ENCODE measurements around the gene WDFY3.

WDFY3 gene

GRCh38 chr4:84966382-84967242 lies at the start of gene WDFY3:
TSS of gene WDFY3 (minus strand) at chr4:84966690. CDS start at chr4:84860591, 106,099 bp downstream.
- DNase-seq (ENCODE audit: low read depth), result peak; percentile 89

DNA sequence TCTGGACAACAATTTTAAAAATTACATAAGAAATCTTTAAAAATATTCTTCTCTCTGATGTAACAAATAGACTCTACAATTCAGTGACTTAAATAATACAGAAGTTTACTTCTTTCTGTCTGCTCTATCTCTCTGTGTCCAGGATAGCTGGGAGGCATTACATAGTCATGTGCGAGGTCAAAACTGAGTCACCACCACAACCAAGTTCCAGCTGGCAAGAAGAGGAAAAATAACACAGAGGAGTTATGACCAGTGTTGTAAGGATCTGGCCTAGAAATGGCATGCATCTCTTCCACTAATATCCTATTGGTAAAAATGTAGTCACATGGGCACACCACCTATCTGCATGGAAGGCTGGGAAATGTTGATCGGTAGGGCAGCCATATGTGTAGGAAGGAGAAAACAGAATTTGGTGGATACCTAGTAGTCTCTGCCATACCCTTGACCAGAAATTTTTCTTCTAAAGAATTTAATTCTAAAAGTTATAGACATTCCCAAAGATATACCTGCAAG lies 39.4 kb upstream of the WDFY3 start:
- DNase-seq (ENCODE audit: low read depth), result peak; percentile 85

DNA sequence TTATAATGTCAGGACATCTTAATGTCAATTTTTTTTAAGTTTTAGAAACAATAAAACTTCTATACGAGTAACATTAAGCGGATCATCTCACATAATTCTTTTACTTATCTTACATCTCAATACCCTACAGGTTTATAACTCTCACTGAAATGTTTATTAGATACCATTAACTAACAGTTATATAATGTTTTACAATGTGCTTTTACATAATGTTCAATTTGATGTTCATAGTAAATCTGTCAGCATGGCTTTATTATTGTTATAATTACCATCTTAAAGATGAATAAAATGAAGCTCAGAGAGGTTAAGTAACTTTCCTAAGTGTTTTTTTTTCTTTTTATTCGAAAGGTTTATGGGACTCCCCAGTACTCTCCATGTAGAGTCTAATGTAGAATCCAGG lies 33.9 kb upstream of the WDFY3 start:
- no peak for DNase-seq (ENCODE audit: low read depth)

GRCh38 chr4:84995386-84995785 lies 28.9 kb upstream of the WDFY3 start:
- DNase-seq (ENCODE audit: low read depth), result no peak

- peak; percentile 8 for DNase-seq (ENCODE audit: low read depth)
Measured at GRCh38 chr4:84994280-84994679, 27.8 kb upstream of the WDFY3 start.

- DNase-seq (ENCODE audit: low read depth), result peak; percentile 39
Measured at GRCh38 chr4:84985952-84986351, 19.5 kb upstream of the WDFY3 start.

DNA sequence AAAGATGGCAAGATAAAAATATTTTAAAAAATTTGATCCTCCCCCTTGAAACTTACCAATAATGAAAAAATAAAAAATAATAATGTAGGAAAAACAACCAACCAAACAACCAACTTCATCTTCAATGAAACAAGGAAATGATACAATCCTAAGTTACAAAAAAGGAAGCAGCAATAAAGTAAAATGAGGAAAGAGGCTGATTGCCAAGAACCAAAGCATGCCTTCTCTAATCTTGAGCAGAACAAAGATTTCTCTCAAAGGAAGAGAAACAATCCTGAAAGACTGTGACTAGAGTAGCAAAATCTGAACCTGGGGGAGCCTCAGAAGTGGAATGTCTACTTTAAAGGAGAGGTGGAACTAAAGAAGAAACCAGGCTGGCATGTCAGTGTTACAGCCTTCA lies 10.9 kb upstream of the WDFY3 start:
- DNase-seq (ENCODE audit: low read depth), result no peak

DNA sequence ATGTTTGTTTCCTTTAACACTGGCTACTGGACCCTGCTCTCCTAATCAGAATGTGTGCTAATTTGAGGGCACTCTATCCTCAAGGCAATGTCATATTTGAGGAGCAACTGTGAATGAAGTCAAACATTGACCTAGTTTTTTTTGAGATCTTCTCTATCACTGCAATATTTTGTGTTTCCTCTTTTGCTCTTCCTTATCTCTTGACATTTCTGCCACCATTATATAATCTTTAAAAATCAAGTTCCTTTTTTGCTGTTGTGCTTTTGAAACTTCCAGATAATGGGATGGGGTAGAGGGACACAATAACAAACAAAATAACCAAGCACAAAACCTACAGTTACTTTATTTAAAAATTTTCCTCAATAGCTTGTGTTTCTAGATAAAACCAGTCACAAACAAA lies 7.4 kb upstream of the WDFY3 start:
- DNase-seq (ENCODE audit: low read depth), result no peak

DNA sequence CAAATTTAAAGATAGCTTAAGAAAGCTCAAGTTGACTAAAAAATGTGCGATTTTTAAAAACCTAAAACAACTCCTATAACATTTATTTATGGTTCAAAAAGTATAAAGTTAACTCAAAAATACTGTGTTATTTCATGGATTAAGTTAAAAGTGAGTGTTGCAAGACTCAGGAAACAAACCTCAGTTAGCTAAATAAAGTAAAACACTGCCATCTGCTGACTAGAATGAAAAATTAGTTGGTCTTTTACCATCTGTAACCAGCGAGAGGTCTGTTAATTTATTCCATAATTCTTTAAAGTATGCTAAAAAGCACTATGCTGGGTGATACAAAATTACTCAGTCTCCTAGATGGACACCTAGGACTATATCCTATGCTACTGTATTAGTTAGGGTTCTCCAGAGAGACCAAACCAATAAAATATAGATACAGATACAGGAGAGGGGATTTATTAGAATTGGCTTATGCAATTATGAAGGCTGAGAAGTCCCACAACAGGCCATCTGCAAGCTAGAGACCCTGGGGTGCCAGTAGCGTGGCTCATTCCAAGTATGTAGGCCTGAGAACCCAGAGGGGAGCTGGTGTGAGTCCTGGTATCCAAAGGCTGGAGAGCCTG lies 4.9 kb upstream of the WDFY3 start:
- DNase-seq (ENCODE audit: low read depth), result peak; percentile 50

DNA sequence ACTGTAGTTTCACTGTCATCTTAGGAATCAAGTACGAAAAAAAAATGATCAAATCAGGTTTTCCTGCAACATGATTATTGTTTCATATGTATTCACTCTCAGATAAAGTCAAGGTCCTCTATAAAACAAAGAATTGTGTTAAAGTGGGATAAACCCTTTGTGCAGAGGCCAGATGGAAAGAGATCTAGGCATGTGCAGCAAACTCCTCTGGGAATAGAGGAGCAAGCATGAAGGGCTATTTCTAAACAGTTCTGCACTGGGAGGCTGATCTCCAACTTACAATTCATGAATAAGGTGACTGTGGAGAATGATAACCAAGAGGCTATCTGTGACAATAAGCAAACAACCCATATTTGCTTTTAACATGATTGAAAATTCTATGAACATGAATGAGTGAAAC lies 2.4 kb upstream of the WDFY3 start:
- no peak for DNase-seq (ENCODE audit: low read depth)

DNA sequence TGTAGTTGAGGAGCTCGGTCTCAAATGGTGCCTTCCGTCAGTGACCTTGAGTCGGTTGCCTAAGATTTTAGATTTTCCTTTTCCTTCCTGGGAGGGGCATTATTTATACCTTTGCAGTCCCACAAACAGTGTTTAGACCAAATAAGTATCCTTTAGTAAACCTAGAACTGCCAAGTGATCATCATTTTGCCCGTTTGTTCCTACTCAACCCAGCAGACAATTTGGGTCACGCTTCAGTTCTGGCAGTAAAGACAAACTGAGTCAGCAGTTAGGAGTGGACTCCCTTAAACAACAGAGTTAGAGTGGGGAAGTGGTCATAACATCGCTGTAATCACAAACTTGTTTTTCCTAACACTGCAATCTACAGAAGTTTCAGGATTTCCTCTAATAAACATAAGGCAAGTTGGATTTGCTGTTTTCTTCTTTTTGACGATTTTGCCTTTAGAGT lies 777 bp upstream of the WDFY3 start:
- no peak for DNase-seq (ENCODE audit: low read depth)

DNA sequence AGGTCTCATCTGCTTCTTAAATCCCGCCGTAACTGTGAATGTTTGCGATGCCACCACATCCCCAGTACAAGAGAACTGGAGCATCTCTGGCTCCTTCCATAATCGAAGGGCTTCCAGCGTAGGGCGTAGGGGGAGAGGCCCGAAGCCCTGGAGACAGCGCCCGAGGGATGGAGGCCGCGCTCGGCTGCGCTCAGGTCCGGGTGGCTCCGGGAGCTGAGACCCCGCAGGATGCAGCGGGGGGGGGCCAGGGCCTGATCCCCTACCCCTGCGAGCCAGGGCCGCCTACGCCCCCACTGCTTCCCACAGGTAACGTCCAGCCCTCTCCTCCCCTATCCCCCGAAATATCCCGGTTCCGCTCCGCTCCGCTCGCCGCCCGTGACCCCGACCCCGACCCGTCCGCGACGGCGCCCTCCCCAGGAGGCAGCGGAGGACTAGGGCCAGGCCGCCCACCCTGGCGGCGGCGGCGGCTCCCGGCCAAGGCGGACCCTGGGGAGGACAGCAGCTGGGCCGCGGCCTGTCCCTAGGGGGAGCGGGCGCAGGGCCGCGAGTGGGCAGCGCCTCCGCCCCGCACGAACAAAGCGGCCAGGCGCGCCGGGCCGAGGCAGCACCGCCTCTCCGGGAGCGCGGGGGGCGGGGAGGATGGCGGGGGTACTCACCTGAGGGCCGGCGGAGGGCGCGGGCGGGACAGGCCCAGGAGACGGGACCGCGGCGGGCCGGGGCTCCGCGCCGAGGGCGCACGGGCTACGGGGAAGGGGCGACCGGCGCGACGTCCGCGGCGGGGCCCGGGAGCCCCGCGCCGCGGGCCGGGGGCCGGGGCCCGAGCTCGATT lies 723 bp downstream of the WDFY3 start:
- no peak for DNase-seq (ENCODE audit: low read depth)

DNA sequence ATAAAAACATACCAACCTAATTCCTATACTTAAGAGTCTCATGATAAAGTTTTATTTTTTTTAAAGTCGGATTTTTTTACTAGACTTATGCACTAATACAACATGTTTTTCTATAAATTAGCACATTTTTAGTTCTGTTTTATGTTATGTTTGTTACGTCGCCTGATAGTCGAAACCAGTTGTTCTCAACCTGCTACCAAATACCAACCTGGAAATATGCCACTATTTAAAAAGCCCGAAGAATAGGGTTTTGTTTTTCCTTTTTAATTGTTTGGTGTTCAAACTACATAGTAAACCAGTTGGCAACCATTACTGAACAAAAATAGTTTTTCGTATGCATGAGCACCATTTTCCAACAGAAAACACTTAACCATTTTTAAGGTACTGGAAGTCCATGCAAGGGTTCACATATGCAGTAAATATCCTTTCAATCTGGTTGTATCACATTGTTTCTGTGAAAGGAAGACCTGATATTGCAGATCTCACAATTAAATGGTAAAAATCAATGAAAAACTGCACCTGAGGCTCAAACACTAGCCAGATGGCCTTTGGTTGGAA lies 1.4 kb downstream of the WDFY3 start:
- no peak for DNase-seq (ENCODE audit: low read depth)

DNA sequence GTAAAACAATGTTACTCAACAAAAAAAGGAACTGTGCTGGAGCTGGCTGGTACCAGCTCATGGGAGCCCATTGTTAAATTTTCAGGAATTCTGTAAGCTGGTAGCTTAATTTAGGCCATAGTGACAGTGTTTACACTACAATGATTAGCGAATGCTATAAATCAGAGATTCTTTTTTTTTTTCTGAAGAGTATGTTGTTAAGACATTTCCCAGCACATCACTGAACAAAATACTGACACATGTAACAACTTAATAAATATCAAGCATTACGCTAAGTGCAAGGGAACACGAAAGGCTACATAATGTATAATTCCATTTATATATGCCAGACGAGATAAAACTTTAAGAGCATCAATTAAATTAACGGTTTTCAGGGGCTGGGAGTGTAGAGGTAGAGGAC lies 4.4 kb downstream of the WDFY3 start:
- no peak for DNase-seq (ENCODE audit: low read depth)

GRCh38 chr4:84958434-84958833 lies 8.1 kb downstream of the WDFY3 start:
- no peak for DNase-seq (ENCODE audit: low read depth)

GRCh38 chr4:84957514-84958420 lies 8.7 kb downstream of the WDFY3 start:
- DNase-seq (ENCODE audit: low read depth), result no peak

GRCh38 chr4:84956014-84956413 lies 10.5 kb downstream of the WDFY3 start:
- DNase-seq (ENCODE audit: low read depth), result no peak

- no peak for DNase-seq (ENCODE audit: low read depth)
Measured at GRCh38 chr4:84954982-84955567, 11.4 kb downstream of the WDFY3 start.

DNA sequence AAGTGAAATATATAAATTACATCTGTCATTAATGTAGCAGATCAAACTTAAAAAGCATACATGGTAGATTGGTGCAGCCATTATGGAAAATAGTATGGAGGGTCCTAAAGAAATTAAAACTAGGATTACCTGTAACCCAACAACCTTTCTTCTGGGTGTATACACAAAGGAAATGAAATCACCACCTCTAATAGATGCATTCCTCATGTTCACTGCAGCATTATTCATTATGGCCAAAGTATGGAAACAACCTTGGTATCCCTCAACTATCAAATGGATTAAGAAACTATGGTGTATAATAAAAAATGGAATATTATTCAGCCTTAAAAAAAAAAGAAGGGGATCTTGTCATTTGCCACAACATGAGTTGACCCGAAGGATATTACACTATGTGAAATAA lies 13.7 kb downstream of the WDFY3 start:
- no peak for DNase-seq (ENCODE audit: low read depth)

DNA sequence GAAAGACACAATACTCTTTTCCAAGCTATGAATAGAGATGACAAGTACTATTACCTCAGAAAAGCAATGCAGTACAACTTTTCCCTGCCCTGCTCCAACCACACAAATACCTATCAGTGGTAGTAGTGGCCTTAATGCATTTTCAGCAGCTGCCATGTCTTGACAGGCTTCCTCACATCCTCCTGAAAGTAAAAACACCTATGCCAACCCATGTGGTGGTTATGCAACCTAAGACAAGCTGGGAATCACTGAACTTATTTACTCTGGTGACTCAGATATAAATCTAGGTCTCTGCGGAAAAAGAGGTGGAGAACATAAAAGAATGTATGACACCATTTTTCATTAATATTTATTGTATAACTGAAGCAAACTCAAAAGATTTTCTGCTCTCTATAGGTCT lies 14.5 kb downstream of the WDFY3 start:
- peak; percentile 40 for DNase-seq (ENCODE audit: low read depth)

- peak; percentile 67 for DNase-seq (ENCODE audit: low read depth)
Measured at GRCh38 chr4:84948056-84948455, 18.4 kb downstream of the WDFY3 start.

Measured in fibroblast of gingiva (primary cell).